ENCODE results near the gene CALML5. TPM values are rescaled to one million over a fixed set of nuclear protein-coding genes. Genes with fewer than 3 reads are reported as not detected.

The CALML5 gene
- total RNA-seq, 2 experiments from 2014 or later: not detected

- ChIA-PET CTCF (no interaction called here), POLR2A (no interaction called here)
These were observed 30.9 kb downstream of the CALML5 start for GRCh38 chr10:5468262-5469106.

- ChIA-PET CTCF (no interaction called here), POLR2A (no interaction called here)
These were observed 31.6 kb downstream of the CALML5 start for GRCh38 chr10:5467634-5468255.

GRCh38 chr10:5467207-5467535 is 32.2 kb downstream of the CALML5 start:
- CTCF ChIA-PET: no interaction called here
- POLR2A ChIA-PET: no interaction called here

GRCh38 chr10:5466451-5467206 is 32.7 kb downstream of the CALML5 start:
- ChIA-PET CTCF (no interaction called here), POLR2A (no interaction called here)

- ChIA-PET POLR2A (interaction anchor here (0.5 kb wide), 1 partner anchor 47 kb away, joined by 3 read pairs; no protein-coding TSS in a partner anchor), CTCF (no interaction called here)
These were observed 33.4 kb downstream of the CALML5 start for GRCh38 chr10:5465976-5466450.

GRCh38 chr10:5464546-5464945 is 34.8 kb downstream of the CALML5 start:
- ChIA-PET CTCF (no interaction called here), POLR2A (no interaction called here)

GRCh38 chr10:5462841-5463293 is 36.5 kb downstream of the CALML5 start:
- CTCF ChIA-PET: interaction anchor here (1.4 kb wide), 1 partner anchor 160 kb away, joined by 3 read pairs; no protein-coding TSS in a partner anchor
- POLR2A ChIA-PET: no interaction called here

- ChIA-PET CTCF (interaction anchor here (1.1 to 1.4 kb wide), 2 partner anchors 14 to 161 kb away, joined by 3 read pairs; no protein-coding TSS in a partner anchor), POLR2A (no interaction called here)
These were observed 37.2 kb downstream of the CALML5 start for GRCh38 chr10:5461914-5462840.

GRCh38 chr10:5461203-5461588 is 38.2 kb downstream of the CALML5 start:
- CTCF ChIA-PET: interaction anchor here (1.1 kb wide), 1 partner anchor 13 kb away, joined by 3 read pairs; no protein-coding TSS in a partner anchor
- POLR2A ChIA-PET: no interaction called here

GRCh38 chr10:5460468-5461202 is 38.7 kb downstream of the CALML5 start:
- ChIA-PET POLR2A (no interaction called here), CTCF (interaction anchor here (1.1 kb wide), 1 partner anchor 13 kb away, joined by 3 read pairs; no protein-coding TSS in a partner anchor)

- CTCF ChIA-PET: no interaction called here
- POLR2A ChIA-PET: no interaction called here
These were observed 40.2 kb downstream of the CALML5 start for GRCh38 chr10:5458949-5459747.

- CTCF ChIA-PET: no interaction called here
These were observed 40.9 kb downstream of the CALML5 start for GRCh38 chr10:5458425-5458824.

GRCh38 chr10:5457741-5458140 is 41.6 kb downstream of the CALML5 start:
- POLR2A ChIA-PET: no interaction called here
- CTCF ChIA-PET: no interaction called here

More at GRCh38 chr10:5458425-5458824, 40.9 kb downstream of the CALML5 start:
- POLR2A ChIA-PET: no interaction called here

GRCh38 chr10:5456563-5456962 is 42.8 kb downstream of the CALML5 start:
- ChIA-PET POLR2A (no interaction called here), CTCF (no interaction called here)

- ChIA-PET CTCF (no interaction called here), POLR2A (no interaction called here)
These were observed 45.5 kb downstream of the CALML5 start for GRCh38 chr10:5453749-5454489.

GRCh38 chr10:5450605-5451384 is 48.6 kb downstream of the CALML5 start:
- POLR2A ChIA-PET: no interaction called here
- CTCF ChIA-PET: no interaction called here

- ChIA-PET CTCF (no interaction called here), POLR2A (no interaction called here)
These were observed 49.5 kb downstream of the CALML5 start for GRCh38 chr10:5449823-5450222.

Measured in activated CD8-positive, alpha-beta memory T cell treated with anti-CD3 and anti-CD28 coated beads for 36 hours (primary cell).